Effector memory CD4-positive, alpha-beta T cell (primary cell): ENCODE data around the gene RTCA.
"Not testable (repeated sequence)": the region's sequence is repeated elsewhere in the genome, so short reads cannot be mapped to it uniquely, and the experiment has no call there.

ENCODE experiments used
- DNase-seq, 3 donors: peaks; one replicate each; pipeline ENCODE4 v3.0.0-alpha.2; 2020
- H3K27ac ChIP-seq: 2 replicates; pipeline ENCODE4 v1.7.0; 2013; ENCODE audit warnings: mild to moderate bottlenecking, low read length, moderate library complexity; ENCODE audit not compliant: insufficient read depth, poor library complexity, severe bottlenecking
- H3K27me3 ChIP-seq: replicated peaks from 2 replicates; pipeline ENCODE4 v1.7.0; 2013; ENCODE audit warnings: mild to moderate bottlenecking, low read length; ENCODE audit not compliant: insufficient read depth, control insufficient read depth, poor library complexity, severe bottlenecking
- H3K36me3 ChIP-seq: 2 replicates; pipeline ENCODE4 v1.7.0; 2013; ENCODE audit warnings: mild to moderate bottlenecking, low read length, moderate library complexity; ENCODE audit not compliant: control insufficient read depth, insufficient read depth
- H3K4me1 ChIP-seq: 2 replicates; pipeline ENCODE4 v1.7.0; 2013; ENCODE audit warnings: low read length, mild to moderate bottlenecking; ENCODE audit not compliant: control insufficient read depth, insufficient read depth, poor library complexity, severe bottlenecking
- H3K4me3 ChIP-seq: 2 replicates; pipeline ENCODE4 v1.7.0; 2013; ENCODE audit warnings: low read length, low read depth, mild to moderate bottlenecking; ENCODE audit not compliant: insufficient read depth, poor library complexity, severe bottlenecking
- H3K9me3 ChIP-seq: 2 replicates; pipeline ENCODE4 v1.7.0; 2013; ENCODE audit warnings: mild to moderate bottlenecking, low read length, moderate library complexity; ENCODE audit not compliant: control insufficient read depth

RTCA gene

DNA sequence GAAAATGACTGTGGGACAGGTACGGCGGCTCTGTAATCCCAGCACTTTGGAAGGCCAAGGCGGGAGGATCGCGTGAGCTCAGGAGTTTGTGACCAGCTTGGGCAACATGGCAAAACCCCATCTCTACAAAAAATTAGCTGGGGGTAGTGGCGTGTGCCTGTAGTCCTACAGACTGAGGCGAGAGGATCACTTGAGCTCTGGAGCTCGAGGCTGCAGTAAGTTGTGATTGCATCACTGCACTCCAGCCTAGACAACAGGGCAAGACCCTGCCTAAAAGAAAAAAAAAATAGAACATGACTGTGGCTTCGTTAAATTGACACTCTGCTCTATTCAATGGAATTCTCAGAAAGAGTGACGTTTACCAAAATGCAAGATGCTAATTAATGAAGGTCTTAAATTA is 12.5 kb upstream of the RTCA start:
- Histone ChIP-seq H3K36me3 (no peaks in the 10 kb centered on the region), H3K4me1 (no peaks in the 10 kb centered on the region), H3K27ac (no peak overlapping the region), H3K27me3 (no peaks in the 10 kb centered on the region), H3K9me3 (no peaks in the 10 kb centered on the region), H3K4me3 (no peak overlapping the region)
- no peak for DNase-seq

DNA sequence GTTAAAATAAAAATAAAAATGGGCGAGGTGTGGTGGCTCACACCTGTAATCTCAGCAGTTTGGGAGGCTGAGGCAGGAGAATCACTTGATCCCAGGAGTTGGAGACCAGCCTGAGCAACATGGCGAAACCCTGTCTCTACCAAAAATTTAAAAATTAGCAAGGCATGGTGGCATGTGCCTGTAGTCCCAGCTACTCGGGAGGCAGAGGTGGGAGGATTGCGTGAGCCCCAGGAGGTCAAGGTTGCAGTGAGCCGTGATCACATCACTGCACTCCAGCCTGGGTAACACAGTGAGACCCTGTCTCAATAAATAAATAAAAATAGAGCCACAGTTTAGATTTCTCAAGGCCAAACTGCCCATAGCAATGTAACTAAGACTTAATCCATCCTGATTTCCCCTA is 9.7 kb upstream of the RTCA start:
- not testable (repeated sequence) for H3K27ac ChIP-seq, H3K4me1 ChIP-seq, DNase-seq, H3K36me3 ChIP-seq, H3K27me3 ChIP-seq, H3K4me3 ChIP-seq, H3K9me3 ChIP-seq

DNA sequence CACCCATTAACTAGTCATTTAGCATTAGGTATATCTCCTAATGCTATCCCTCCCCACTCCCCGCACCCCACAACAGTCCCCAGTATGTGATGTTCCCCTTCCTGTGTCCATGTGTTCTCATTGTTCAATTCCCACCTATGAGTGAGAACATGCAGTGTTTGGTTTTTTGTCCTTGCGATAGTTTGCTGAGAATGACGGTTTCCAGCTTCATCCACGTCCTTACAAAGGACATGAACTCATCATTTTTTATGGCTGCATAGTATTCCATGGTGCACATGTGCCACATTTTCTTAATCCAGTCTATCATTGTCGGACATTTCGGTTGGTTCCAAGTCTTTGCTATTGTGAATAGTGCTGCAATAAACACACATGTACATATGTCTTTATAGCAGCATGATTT is 7.6 kb upstream of the RTCA start:
- H3K4me1 ChIP-seq, H3K4me3 ChIP-seq, H3K27ac ChIP-seq, H3K36me3 ChIP-seq, H3K9me3 ChIP-seq, H3K27me3 ChIP-seq, DNase-seq: not testable (repeated sequence)

DNA sequence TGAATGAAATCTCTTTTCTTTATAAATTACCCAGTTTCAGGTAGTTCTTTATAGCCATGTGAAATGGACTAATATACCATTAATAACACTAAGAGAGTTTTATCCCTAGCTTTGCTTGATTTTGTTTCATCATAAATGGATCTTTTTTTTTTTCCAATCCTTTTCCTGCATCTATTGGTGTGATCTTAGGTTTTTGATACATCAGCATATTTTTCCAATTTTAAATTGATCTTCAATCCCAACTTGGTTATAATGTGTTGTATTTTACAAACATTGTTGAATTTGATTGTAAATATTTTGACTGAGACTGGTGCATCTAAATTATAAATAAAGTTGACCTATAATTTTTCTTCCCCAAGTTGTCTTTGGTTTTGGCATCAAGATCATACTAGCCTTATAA is 4.3 kb upstream of the RTCA start:
- H3K27me3 ChIP-seq: no peaks in the 10 kb centered on the region
- no peaks in the 10 kb centered on the region for H3K4me1 ChIP-seq
- no peak for DNase-seq
- H3K4me3 ChIP-seq: no peak overlapping the region
- no peaks in the 10 kb centered on the region for H3K9me3 ChIP-seq
- H3K27ac ChIP-seq: no peak overlapping the region
- no peaks in the 10 kb centered on the region for H3K36me3 ChIP-seq

DNA sequence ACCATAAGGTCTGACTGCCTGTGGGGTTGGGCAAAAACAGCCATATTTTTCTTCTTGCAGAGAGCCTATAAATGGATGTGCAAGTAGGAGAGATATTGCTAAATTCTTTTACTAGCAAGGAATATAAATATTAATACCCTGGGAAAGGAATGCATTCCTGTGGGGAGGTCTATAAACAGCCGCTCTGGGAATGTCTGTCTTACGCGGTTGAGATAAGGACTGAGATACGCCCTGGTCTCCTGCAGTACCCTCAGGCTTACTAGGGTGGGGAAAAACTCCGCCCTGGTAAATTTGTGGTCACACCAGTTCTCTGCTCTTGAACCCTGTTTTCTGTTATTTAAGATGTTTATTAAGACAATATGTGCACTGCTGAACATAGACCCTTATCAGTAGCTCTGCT is 1.9 kb upstream of the RTCA start:
- not testable (repeated sequence) for H3K27ac ChIP-seq, DNase-seq, H3K4me3 ChIP-seq, H3K4me1 ChIP-seq, H3K9me3 ChIP-seq, H3K27me3 ChIP-seq
- H3K36me3 ChIP-seq: peaks cover 12% of the 10 kb centered on the region

DNA sequence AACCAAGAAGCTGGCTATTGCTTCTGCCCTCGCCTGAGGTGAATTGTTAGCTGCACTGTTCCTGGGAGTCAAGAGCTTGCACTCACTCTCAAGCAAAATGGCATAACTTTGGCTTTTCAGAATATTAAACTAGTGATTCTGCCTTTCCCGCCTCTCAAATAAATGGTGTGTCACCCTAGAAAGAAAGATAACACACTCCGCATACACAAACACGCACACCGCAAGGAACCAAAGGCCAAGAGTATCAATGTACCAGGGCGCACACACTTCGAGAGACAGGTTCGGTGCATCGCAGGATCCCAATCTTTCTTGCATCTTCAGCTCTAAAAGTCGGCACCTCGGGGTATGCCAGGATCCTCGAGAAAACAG is 470 bp upstream of the RTCA start:
- Histone ChIP-seq H3K36me3 (peaks cover 19% of the 10 kb centered on the region), H3K4me1 (peaks cover 2% of the 10 kb centered on the region), H3K9me3 (no peaks in the 10 kb centered on the region), H3K4me3 (peak overlapping the region; percentile 92), H3K27me3 (no peaks in the 10 kb centered on the region), H3K27ac (peak overlapping the region; percentile 83)
- no peak for DNase-seq

DNA sequence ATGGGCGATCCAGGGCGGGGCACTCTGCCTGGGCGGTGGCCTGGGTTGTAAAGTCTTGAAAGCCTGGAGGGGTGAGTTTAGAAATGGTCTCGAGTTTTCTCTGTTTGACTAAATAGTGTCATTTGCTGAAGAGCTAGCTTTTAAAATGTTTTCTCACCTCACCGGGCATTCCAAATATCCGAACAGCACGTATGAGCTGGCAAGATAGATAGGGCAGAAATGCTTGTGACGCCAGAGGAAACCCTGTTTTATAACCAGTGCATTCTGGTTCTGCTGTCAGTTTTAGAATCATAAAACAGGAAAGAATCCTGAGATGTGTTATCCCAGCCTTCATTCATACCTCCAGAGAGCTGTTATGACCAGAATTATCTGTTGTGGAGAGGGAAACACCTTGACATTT is 725 bp downstream of the RTCA start:
- H3K4me1 ChIP-seq: peaks cover 4% of the 10 kb centered on the region

DNA sequence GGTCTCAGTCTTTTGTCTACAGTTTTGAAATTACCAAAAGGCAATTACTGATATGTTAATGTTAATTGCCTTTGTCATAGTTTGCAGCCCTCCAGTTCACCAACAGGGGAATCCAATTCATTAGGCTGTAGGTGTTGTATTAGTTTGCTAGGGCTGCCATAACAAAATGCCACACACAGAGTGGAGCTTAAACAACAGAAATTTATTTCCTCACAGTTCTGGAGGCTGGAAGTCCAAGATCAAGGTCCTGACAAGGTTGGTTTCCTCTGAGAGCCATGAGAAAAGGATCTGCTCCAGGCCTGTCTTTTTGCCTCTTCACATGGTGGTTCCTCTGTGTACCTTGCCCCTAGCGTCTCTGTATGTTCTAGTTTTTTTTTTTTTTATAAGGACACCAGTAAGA is 1.3 kb downstream of the RTCA start:
- no peak overlapping the region for H3K27ac ChIP-seq
- H3K4me1 ChIP-seq: peaks cover 5% of the 10 kb centered on the region
- H3K9me3 ChIP-seq: no peaks in the 10 kb centered on the region
- H3K27me3 ChIP-seq: no peaks in the 10 kb centered on the region
- H3K36me3 ChIP-seq: peaks cover 34% of the 10 kb centered on the region
- DNase-seq: no peak
- H3K4me3 ChIP-seq: peak overlapping the region; percentile 92

More for the DNA sequence above, 725 bp downstream of the RTCA start:
- peak overlapping the region; percentile 92 for H3K4me3 ChIP-seq
- peak overlapping the region; percentile 83 for H3K27ac ChIP-seq
- peaks cover 29% of the 10 kb centered on the region for H3K36me3 ChIP-seq
- no peaks in the 10 kb centered on the region for H3K27me3 ChIP-seq
- H3K9me3 ChIP-seq: no peaks in the 10 kb centered on the region
- no peak for DNase-seq

DNA sequence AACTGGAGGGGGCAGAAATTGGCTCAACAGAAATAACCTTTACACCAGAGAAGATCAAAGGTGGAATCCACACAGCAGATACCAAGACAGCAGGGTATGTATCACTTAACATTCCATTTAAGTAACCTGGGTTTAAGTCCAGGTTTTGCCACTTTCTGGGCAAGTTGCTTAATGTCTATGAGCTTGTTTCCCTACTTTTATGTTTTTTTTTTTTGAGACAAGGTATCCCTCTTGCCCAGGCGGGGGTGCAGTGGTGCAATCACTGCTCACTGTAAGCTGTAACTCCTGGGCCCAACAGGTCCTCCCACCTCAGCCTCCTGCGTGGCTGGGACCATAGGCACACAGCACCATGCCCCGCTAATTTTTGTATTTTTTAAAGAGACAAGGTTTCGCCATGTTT is 2.2 kb downstream of the RTCA start:
- H3K9me3 ChIP-seq: no peaks in the 10 kb centered on the region
- H3K27me3 ChIP-seq: no peaks in the 10 kb centered on the region
- H3K36me3 ChIP-seq: peaks cover 40% of the 10 kb centered on the region
- peaks cover 5% of the 10 kb centered on the region for H3K4me1 ChIP-seq
- H3K4me3 ChIP-seq: no peak overlapping the region
- no peak overlapping the region for H3K27ac ChIP-seq
- DNase-seq: no peak

DNA sequence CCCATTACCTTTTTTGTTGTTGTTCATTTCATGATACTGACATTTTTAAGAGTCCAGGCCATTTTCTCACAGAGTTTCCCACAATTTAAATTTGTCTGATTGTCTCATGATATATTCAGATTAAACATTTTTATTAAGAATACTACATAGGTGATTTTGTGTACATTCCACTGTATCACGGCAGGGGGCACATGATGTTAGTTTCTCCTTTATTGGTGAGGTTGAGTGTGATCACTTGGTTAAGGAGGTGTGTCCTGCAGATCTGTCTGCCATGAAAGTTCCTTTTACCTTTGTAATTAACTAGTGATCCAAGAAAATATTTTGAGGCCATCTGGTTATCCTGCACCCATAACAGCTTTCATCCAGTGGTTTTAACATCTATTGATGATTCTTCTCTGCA is 11.8 kb downstream of the RTCA start:
- peak in 1 of 3 donors; percentile 9 for DNase-seq
- no peaks in the 10 kb centered on the region for H3K9me3 ChIP-seq
- H3K27ac ChIP-seq: no peak overlapping the region
- peaks cover 81% of the 10 kb centered on the region for H3K36me3 ChIP-seq
- H3K4me1 ChIP-seq: peaks cover 3% of the 10 kb centered on the region
- no peak overlapping the region for H3K4me3 ChIP-seq
- no peaks in the 10 kb centered on the region for H3K27me3 ChIP-seq

DNA sequence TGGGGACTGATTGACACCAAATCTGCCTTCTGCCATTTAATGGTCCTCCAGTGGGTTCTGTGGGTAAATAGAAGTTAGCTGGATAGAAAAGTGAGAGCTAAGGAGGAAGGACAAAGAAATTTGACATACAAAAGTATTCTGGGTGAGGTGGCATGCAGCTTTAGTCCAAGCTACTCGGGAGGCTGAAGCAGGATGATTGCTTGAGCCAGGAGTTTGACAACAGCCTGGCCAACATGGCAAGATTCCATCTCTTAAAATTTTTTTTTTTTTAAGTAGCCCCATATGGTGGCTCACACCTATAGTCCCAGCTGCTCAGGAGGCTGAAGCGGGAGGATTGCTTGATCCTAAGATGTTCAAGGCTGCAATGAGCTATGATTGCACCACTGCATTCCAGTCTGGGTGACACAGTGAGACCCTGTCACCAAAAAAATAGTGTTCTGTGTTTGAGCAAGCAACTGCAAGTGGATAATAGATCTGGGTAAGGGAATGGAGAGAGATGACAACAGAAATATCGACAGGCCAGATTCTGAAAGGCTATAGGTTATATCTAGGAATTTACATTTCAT is 13.4 kb downstream of the RTCA start:
- no peak for DNase-seq
- H3K4me1 ChIP-seq: peaks cover 3% of the 10 kb centered on the region
- no peaks in the 10 kb centered on the region for H3K27me3 ChIP-seq
- no peak overlapping the region for H3K27ac ChIP-seq
- peaks cover 70% of the 10 kb centered on the region for H3K36me3 ChIP-seq
- H3K9me3 ChIP-seq: no peaks in the 10 kb centered on the region
- H3K4me3 ChIP-seq: no peak overlapping the region
